K562 (cell line): ENCODE results near the gene SLC41A3. TPM values are rescaled to one million over a fixed set of nuclear protein-coding genes. Genes with fewer than 3 reads are reported as not detected.
A peak's percentile ranks its signal among the peaks of the same experiment; 100 is the strongest.

Experiments used
- ELF2 ChIP-seq: fragments of 250-450 bp; sonication (Bioruptor Pico); IDR thresholded peaks from 2 replicates; pipeline ENCODE4 v1.5.0; 2021; ENCODE audit warnings: mild to moderate bottlenecking
- L3MBTL2 ChIP-seq: fragments of 450-650 bp; IDR thresholded peaks from 2 replicates; pipeline ENCODE4 v1.6.1; 2016; ENCODE audit warnings: mild to moderate bottlenecking, moderate library complexity
- NUFIP1 ChIP-seq: fragments of 450-650 bp; IDR thresholded peaks from 2 replicates; pipeline ENCODE4 v1.6.1; 2018; ENCODE audit not compliant: partially characterized antibody
- SMAD4 ChIP-seq: fragments of 250-450 bp; sonication (Bioruptor Pico); conservative IDR thresholded peaks from 2 replicates; pipeline ENCODE4 v1.8.0; 2021; ENCODE audit warnings: inconsistent platforms, mild to moderate bottlenecking, moderate library complexity
- SMARCB1 ChIP-seq: IDR thresholded peaks from 2 replicates; pipeline ENCODE4 v1.6.1; 2011; ENCODE audit warnings: improper control_type of control experiment, low read depth; ENCODE audit not compliant: insufficient read length
- SUPT5H ChIP-seq: fragments of 450-650 bp; IDR thresholded peaks from 2 replicates; pipeline ENCODE4 v1.6.1; 2016
- polyA plus RNA-seq, 8 experiments: library from polyadenylated mRNA; depleted of rRNA in 4 of 8; stranded (reverse) in 5 of 8; unstranded in 3 of 8; fragments of >200 nt; fragmentation: Nextera tagmentation in 2 of 8; fragmentation: Illumina TruSeq in 1 of 8; extraction: Ambion mirVana in 2 of 8; extraction: Trizol in 1 of 8; gene quantifications; 2 replicates each; pipeline versions ENCODE4 v1.2.1 to v1.2.3, GENCODE V29; 2011 to 2014; ENCODE audit warnings: inconsistent platforms in 1 of 8, missing spikeins in 1 of 8
- total RNA-seq, 7 experiments: library from RNA; depleted of rRNA in 6 of 7; stranded (reverse); fragments of >200 nt in 6 of 7; fragmentation: Illumina TruSeq in 2 of 7; extraction: Trizol in 2 of 7; gene quantifications; 2 replicates each; pipeline versions ENCODE4 v1.2.1 to v1.2.3, GENCODE V29; 2011 to 2021; ENCODE audit warnings: low replicate concordance in 1 of 7
- TF ChIP-seq, protein P1 (sequence below), 3 experiments: fragments of 200-800 bp in 1 of 3; fragments of 250-450 bp in 1 of 3; fragments of 450-650 bp in 1 of 3; sonication (Bioruptor Pico) in 1 of 3; sonication (Bioruptor generic) in 1 of 3; formaldehyde crosslinking in 1 of 3; IDR thresholded peaks; 2 replicates each; pipeline versions ENCODE4 v1.6.1 to v1.8.0; 2016 to 2022; ENCODE audit warnings: mild to moderate bottlenecking in 2 of 3, missing genetic modification characterization in 2 of 3, missing compliant biosample characterization in 1 of 3, moderate library complexity in 1 of 3

The SLC41A3 gene
- total and polyA plus RNA-seq, 9 of the 15 experiments (the other 6 are each of a cell fraction or from before 2014, with no cell fraction given): 4.1 to 20.7 (median 11.2) TPM

- TF ChIP-seq ELF2 (0 out of 2 replicates have a peak, but pooled peaks have one; percentile 49), SUPT5H (peak; percentile 60), NUFIP1 (no peak), L3MBTL2 (peak; percentile 45; the same call in 1 of the 2 replicates), SMARCB1 (no peak), SMAD4 (CRISPR knock-in tag) (0 out of 2 replicates have a peak, but pooled peaks have one; percentile 46)
- TF ChIP-seq, protein P1, sequence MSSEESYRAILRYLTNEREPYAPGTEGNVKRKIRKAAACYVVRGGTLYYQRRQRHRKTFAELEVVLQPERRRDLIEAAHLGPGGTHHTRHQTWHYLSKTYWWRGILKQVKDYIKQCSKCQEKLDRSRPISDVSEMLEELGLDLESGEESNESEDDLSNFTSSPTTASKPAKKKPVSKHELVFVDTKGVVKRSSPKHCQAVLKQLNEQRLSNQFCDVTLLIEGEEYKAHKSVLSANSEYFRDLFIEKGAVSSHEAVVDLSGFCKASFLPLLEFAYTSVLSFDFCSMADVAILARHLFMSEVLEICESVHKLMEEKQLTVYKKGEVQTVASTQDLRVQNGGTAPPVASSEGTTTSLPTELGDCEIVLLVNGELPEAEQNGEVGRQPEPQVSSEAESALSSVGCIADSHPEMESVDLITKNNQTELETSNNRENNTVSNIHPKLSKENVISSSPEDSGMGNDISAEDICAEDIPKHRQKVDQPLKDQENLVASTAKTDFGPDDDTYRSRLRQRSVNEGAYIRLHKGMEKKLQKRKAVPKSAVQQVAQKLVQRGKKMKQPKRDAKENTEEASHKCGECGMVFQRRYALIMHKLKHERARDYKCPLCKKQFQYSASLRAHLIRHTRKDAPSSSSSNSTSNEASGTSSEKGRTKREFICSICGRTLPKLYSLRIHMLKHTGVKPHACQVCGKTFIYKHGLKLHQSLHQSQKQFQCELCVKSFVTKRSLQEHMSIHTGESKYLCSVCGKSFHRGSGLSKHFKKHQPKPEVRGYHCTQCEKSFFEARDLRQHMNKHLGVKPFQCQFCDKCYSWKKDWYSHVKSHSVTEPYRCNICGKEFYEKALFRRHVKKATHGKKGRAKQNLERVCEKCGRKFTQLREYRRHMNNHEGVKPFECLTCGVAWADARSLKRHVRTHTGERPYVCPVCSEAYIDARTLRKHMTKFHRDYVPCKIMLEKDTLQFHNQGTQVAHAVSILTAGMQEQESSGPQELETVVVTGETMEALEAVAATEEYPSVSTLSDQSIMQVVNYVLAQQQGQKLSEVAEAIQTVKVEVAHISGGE (CRISPR knock-in tag; IDR thresholded peaks at IDR 0.05): peak in 1 of 3 experiments; percentile 77; a peak in 2 of 6 replicates
These were observed at the start of gene SLC41A3 (continued) for GRCh38 chr3:126083913-126084767.
